Measurements from ENCODE around the gene AS3MT.

DNA sequence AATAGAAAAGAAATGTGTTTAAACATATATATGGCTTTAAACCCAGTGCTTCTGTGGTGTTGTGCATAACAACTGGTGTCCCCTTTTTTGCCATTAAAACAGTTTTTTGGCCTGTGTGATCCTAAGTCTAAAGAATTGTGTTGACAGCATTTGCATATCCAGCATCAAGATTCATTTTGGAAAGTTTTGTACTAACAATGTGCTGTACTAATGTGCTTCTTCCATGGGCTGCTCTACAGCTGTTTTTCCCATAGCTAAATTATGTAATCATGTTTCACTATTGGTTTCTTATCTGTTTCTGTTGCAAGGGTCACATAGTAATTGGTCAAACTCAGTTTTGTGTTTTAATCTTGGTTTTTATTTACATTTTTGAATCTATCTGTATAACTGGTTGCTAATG, 54.3 kb downstream of the AS3MT start:
- TF ChIP-seq, protein P1, sequence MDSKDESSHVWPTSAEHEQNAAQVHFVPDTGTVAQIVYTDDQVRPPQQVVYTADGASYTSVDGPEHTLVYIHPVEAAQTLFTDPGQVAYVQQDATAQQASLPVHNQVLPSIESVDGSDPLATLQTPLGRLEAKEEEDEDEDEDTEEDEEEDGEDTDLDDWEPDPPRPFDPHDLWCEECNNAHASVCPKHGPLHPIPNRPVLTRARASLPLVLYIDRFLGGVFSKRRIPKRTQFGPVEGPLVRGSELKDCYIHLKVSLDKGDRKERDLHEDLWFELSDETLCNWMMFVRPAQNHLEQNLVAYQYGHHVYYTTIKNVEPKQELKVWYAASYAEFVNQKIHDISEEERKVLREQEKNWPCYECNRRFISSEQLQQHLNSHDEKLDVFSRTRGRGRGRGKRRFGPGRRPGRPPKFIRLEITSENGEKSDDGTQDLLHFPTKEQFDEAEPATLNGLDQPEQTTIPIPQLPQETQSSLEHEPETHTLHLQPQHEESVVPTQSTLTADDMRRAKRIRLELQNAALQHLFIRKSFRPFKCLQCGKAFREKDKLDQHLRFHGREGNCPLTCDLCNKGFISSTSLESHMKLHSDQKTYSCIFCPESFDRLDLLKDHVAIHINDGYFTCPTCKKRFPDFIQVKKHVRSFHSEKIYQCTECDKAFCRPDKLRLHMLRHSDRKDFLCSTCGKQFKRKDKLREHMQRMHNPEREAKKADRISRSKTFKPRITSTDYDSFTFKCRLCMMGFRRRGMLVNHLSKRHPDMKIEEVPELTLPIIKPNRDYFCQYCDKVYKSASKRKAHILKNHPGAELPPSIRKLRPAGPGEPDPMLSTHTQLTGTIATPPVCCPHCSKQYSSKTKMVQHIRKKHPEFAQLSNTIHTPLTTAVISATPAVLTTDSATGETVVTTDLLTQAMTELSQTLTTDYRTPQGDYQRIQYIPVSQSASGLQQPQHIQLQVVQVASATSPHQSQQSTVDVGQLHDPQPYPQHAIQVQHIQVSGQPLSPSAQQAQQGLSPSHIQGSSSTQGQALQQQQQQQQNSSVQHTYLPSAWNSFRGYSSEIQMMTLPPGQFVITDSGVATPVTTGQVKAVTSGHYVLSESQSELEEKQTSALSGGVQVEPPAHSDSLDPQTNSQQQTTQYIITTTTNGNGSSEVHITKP (tag by site-specific recombination; IDR thresholded peaks at IDR 0.05): no peak
- TF ChIP-seq, protein P2, sequence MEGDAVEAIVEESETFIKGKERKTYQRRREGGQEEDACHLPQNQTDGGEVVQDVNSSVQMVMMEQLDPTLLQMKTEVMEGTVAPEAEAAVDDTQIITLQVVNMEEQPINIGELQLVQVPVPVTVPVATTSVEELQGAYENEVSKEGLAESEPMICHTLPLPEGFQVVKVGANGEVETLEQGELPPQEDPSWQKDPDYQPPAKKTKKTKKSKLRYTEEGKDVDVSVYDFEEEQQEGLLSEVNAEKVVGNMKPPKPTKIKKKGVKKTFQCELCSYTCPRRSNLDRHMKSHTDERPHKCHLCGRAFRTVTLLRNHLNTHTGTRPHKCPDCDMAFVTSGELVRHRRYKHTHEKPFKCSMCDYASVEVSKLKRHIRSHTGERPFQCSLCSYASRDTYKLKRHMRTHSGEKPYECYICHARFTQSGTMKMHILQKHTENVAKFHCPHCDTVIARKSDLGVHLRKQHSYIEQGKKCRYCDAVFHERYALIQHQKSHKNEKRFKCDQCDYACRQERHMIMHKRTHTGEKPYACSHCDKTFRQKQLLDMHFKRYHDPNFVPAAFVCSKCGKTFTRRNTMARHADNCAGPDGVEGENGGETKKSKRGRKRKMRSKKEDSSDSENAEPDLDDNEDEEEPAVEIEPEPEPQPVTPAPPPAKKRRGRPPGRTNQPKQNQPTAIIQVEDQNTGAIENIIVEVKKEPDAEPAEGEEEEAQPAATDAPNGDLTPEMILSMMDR (tag by site-specific recombination; IDR thresholded peaks at IDR 0.05): no peak
- TF ChIP-seq EGR2 (tag by site-specific recombination; IDR thresholded peaks at IDR 0.05; ENCODE audit: low read depth) (no peak), ZNF701 (tag by site-specific recombination; IDR thresholded peaks at IDR 0.05) (no peak)
- TF ChIP-seq, protein P3, sequence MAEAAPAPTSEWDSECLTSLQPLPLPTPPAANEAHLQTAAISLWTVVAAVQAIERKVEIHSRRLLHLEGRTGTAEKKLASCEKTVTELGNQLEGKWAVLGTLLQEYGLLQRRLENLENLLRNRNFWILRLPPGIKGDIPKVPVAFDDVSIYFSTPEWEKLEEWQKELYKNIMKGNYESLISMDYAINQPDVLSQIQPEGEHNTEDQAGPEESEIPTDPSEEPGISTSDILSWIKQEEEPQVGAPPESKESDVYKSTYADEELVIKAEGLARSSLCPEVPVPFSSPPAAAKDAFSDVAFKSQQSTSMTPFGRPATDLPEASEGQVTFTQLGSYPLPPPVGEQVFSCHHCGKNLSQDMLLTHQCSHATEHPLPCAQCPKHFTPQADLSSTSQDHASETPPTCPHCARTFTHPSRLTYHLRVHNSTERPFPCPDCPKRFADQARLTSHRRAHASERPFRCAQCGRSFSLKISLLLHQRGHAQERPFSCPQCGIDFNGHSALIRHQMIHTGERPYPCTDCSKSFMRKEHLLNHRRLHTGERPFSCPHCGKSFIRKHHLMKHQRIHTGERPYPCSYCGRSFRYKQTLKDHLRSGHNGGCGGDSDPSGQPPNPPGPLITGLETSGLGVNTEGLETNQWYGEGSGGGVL (tag by site-specific recombination; IDR thresholded peaks at IDR 0.05): no peak
- TF ChIP-seq, protein P4, sequence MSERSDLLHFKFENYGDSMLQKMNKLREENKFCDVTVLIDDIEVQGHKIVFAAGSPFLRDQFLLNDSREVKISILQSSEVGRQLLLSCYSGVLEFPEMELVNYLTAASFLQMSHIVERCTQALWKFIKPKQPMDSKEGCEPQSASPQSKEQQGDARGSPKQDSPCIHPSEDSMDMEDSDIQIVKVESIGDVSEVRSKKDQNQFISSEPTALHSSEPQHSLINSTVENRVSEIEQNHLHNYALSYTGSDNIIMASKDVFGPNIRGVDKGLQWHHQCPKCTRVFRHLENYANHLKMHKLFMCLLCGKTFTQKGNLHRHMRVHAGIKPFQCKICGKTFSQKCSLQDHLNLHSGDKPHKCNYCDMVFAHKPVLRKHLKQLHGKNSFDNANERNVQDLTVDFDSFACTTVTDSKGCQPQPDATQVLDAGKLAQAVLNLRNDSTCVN (tag by site-specific recombination; optimal IDR thresholded peaks at IDR 0.05): no peak
- TF ChIP-seq, protein P5, sequence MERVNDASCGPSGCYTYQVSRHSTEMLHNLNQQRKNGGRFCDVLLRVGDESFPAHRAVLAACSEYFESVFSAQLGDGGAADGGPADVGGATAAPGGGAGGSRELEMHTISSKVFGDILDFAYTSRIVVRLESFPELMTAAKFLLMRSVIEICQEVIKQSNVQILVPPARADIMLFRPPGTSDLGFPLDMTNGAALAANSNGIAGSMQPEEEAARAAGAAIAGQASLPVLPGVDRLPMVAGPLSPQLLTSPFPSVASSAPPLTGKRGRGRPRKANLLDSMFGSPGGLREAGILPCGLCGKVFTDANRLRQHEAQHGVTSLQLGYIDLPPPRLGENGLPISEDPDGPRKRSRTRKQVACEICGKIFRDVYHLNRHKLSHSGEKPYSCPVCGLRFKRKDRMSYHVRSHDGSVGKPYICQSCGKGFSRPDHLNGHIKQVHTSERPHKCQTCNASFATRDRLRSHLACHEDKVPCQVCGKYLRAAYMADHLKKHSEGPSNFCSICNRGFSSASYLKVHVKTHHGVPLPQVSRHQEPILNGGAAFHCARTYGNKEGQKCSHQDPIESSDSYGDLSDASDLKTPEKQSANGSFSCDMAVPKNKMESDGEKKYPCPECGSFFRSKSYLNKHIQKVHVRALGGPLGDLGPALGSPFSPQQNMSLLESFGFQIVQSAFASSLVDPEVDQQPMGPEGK (tag by site-specific recombination; IDR thresholded peaks at IDR 0.05): no peak
